Activated gamma-delta T cell (primary cell): Measurements from ENCODE around the gene PAPSS2.
"Not testable (repeated sequence)": the region's sequence is repeated elsewhere in the genome, so short reads cannot be mapped to it uniquely, and the experiment has no call there.

Experiments
- DNase-seq: peaks from one replicate; lab custom pipeline; 2025; lab: John Stamatoyannopoulos, UW
- total RNA-seq, 2 donors: gene quantifications; one replicate each; lab custom pipeline; 2026; lab: John Stamatoyannopoulos, UW

The PAPSS2 gene
- 0.05 to 0.13 reads per million in 2 donors for total RNA-seq

GRCh38 chr10:87659571-87660483 is at the start of gene PAPSS2:
TSS of gene PAPSS2 (plus strand) at chr10:87659878. CDS start at chr10:87659982, 104 bp downstream.
- DNase-seq: no peak

- not testable (repeated sequence) for DNase-seq
These were observed 48.3 kb upstream of the PAPSS2 start for GRCh38 chr10:87611341-87611740.

GRCh38 chr10:87612115-87612514 is 47.6 kb upstream of the PAPSS2 start:
- DNase-seq: no peak

- no peak for DNase-seq
These were observed 45.9 kb upstream of the PAPSS2 start for GRCh38 chr10:87613751-87614150.

GRCh38 chr10:87615856-87616255 is 43.8 kb upstream of the PAPSS2 start:
- DNase-seq: no peak

GRCh38 chr10:87617503-87617902 is 42.2 kb upstream of the PAPSS2 start:
- DNase-seq: no peak

GRCh38 chr10:87618566-87619423 is 40.9 kb upstream of the PAPSS2 start:
- no peak for DNase-seq

GRCh38 chr10:87619705-87620104 is 40.0 kb upstream of the PAPSS2 start:
- no peak for DNase-seq

GRCh38 chr10:87621440-87621839 is 38.2 kb upstream of the PAPSS2 start:
- DNase-seq: not testable (repeated sequence)

GRCh38 chr10:87622314-87623004 is 37.2 kb upstream of the PAPSS2 start:
- no peak for DNase-seq

GRCh38 chr10:87623191-87623590 is 36.5 kb upstream of the PAPSS2 start:
- no peak for DNase-seq

- DNase-seq: no peak
These were observed 34.0 kb upstream of the PAPSS2 start for GRCh38 chr10:87625661-87626060.

- DNase-seq: no peak
These were observed 33.2 kb upstream of the PAPSS2 start for GRCh38 chr10:87626422-87626892.

- DNase-seq: no peak
These were observed 29.5 kb upstream of the PAPSS2 start for GRCh38 chr10:87630171-87630570.

- no peak for DNase-seq
These were observed 27.2 kb upstream of the PAPSS2 start for GRCh38 chr10:87632454-87632853.

- no peak for DNase-seq
These were observed 25.4 kb upstream of the PAPSS2 start for GRCh38 chr10:87634311-87634710.

- DNase-seq: no peak
These were observed 24.0 kb upstream of the PAPSS2 start for GRCh38 chr10:87635498-87636312.

- DNase-seq: no peak
These were observed 23.3 kb upstream of the PAPSS2 start for GRCh38 chr10:87636313-87636915.

- no peak for DNase-seq
These were observed 20.2 kb upstream of the PAPSS2 start for GRCh38 chr10:87639493-87639892.

GRCh38 chr10:87640043-87640442 is 19.6 kb upstream of the PAPSS2 start:
- no peak for DNase-seq

GRCh38 chr10:87642486-87642885 is 17.2 kb upstream of the PAPSS2 start:
- DNase-seq: no peak
